Hematopoietic multipotent progenitor cell treated with erythropoietin and hydrocortisone succinate and interleukin-3 and kit ligand, for 17 days (in vitro differentiated cells): ENCODE results near the gene AMBN.
A peak's percentile ranks its signal among the peaks of the same experiment; 100 is the strongest.

Experiments
- DNase-seq: peaks from one replicate; pipeline ENCODE4 v3.0.0-alpha.2; 2015; ENCODE audit warnings: low spot score

The AMBN gene, protein sequence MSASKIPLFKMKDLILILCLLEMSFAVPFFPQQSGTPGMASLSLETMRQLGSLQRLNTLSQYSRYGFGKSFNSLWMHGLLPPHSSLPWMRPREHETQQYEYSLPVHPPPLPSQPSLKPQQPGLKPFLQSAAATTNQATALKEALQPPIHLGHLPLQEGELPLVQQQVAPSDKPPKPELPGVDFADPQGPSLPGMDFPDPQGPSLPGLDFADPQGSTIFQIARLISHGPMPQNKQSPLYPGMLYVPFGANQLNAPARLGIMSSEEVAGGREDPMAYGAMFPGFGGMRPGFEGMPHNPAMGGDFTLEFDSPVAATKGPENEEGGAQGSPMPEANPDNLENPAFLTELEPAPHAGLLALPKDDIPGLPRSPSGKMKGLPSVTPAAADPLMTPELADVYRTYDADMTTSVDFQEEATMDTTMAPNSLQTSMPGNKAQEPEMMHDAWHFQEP

DNA sequence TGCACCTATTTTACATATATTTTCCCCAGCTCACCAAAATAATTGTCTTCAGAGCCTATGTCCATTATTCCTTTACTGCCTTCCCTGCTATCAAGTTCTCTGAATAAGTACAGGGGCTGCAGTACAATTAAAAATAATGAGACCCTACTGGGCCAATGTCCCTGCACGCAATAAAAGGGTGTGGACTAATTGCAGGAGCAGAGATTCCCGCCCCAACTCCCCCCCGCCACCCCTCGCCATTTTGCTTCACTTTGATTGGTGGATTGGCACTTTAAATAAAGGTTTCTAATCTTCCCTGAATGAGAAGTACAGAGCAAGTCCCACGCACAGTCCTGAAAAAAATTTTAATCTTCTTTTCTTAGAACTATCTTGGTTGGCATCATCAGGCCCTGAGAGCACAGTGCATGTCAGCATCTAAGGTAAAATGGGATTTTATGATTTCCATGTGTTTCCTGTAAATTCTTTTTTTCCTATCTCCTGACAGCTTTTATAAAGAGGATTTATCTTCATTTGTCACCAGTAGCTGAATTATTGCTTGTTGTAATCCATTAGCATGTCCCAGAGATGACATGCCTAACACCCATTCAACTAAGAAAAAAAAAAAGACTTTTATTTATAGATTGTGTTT, at the start of gene AMBN:
AMBN (plus strand) TSS at position 302 of the 628 bp plus-strand sequence; CDS start at position 405, 103 bp downstream.
- no peak for DNase-seq

DNA sequence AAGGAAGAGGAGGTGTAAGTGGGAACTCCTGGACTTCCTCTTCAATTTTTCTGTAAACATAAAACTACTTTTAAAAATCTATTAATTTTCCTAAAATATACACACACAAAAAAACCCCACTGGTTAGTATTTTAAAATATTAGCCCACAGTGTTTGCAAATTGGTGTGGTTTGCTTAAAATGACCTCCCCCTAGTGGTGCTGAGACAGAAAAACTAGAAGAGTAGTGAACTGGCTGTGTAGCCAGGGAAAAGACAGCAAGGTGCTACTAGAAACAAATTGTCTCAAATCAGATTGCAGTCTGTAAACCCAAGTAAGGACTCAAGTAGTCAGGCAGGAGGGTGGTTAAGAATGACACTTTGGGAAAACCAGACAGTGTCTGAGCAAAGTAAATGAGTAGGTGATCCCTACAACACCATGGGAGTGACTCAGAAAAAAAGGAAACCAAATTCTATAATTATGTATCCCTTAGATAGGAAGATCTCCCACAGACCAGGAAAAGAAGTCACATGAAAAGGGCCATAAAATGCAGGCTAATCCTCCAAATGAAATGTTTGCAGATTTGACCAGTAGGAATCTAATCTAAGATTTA, 47.7 kb upstream of the AMBN start:
- DNase-seq, result no peak

DNA sequence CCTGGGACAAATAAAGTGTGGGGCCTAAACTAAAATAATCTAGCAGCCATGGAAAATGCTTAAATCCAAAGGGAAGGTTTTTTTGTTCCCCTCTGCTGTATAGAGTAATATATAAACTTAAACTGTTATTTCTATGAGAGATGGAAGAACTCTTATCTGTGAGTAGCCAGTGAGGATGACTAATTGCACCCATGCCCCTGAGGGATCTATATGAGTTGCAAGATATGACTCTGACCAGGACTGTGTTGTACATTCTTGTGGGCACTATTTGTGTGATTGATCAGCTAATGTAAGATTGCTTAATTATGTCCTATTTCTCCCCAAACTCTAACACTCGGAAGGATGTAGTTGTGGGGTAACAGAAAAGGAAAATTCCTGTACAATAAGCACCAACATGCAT, 35.2 kb upstream of the AMBN start:
- no peak for DNase-seq

DNA sequence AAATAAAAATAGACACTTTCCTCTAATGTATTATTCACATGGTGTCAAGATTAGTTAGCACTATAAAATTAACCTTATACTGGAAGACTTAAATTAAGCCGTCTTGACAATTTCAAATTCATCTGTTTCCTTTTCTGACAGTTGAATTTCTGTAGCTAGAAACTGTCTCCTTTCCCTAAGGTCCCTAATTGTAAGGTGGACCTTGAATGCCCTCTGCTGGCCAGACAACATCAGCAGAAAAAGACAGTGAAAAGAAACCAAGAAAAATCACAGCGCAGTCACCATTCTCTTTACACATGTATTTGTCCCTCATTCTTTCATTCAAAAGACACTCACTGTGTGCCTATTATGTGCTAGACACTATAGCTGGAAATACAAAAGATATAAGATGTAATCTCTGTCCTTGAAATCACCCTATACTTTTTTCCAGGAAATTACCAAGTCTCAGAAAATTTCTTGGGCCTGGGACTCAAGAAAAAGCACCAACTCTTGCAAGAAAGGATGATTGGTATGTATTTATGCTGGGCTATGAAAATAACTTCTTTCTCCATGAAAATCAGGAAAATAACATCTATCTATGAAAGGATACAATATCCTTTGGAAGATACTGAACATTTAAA, 32.7 kb upstream of the AMBN start:
- DNase-seq, result peak; percentile 6

DNA sequence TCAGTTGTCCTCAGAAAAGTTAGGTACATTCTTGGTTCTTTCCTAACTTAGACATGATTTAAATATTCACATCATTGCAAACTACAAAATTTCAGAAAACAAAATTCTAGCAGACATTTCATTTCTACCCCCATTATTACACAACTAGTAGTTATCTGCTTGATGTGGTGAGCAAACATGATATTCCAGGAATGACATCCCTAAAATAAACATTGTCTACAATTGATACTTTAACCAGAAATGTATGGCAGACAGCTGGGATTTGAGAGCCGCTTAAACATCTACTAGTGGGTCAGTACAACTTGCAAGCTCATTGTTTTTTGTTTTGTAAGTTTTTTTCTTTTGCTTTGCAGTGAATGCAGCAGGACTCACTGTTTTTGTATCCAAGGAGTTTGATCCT, 32.1 kb upstream of the AMBN start:
- no peak for DNase-seq

DNA sequence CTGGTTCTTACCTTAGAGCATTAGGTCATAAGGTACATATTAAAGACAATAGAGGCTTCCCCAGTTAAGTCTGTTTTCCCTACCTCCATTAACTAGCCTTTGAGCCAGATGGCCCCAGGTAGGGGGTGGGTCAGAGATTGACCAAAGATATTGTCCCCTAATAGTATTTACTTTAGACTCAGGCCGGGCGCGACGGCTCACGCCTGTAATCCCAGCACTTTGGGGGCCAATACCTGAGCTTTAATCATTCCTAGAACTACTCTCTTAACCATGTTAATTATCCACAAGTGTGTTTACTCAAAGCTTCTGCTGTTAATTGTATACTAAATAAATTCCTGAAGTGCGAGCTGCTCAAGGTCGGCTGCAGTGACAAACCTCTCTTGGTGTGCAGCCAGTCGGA, 28.0 kb upstream of the AMBN start:
- no peak for DNase-seq

DNA sequence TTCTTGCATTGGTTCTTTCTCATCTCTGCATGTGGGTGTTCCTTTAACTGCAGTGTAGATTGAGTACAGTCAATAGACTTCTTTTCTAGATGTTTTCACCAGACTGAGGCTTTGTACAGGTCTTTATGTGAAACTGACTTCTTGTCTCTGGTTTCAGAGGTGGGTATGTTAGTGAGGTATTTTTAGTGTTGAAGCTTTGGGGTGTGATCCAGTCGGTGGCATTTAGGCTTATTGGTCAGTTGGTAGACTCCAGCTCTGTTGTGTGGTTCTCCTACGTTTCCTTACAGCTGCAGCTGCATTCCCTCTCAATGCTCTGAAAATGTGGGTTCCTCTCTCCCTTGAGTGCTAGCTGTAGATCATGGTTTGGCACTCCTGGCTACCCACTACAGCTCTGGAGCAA, 21.3 kb upstream of the AMBN start:
- no peak for DNase-seq

DNA sequence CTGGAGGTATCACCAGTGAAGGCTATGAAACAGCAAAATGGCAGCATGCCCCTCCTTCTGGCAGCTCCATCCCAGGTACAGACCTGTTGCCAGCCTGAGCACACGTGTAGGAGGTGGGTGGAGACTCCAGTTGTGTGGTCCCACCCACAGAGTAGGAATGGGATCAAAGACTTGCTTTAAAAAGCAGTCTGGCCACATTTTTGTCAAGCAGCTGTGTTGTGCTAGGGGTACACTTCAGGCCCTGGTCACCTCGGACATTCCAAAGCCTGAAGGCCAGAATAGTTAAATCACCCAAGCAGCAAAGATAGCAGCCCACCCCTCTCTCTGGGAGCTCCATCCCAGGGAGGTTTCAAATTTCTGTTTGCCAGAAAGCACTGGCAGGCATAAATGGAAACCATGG, 20.3 kb upstream of the AMBN start:
- DNase-seq, result no peak

DNA sequence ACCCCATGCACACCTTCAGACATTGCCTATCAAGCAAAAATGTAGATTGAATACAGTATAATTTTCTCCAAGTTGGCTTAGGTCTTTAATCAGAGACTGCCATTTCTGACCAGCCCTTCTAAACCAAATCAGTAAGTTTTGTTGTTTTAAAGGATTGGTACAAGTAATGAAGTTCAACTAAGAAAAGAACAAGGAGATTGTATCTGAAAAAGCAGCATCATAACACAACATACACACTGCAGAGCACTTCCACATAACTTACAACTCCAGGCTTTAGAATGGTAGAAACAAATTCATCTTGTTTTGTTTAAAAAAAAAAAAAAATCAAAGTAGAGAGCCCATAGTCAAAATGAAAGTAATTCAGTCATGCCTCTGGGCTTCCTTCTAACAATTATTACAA, 16.1 kb upstream of the AMBN start:
- DNase-seq, result no peak

DNA sequence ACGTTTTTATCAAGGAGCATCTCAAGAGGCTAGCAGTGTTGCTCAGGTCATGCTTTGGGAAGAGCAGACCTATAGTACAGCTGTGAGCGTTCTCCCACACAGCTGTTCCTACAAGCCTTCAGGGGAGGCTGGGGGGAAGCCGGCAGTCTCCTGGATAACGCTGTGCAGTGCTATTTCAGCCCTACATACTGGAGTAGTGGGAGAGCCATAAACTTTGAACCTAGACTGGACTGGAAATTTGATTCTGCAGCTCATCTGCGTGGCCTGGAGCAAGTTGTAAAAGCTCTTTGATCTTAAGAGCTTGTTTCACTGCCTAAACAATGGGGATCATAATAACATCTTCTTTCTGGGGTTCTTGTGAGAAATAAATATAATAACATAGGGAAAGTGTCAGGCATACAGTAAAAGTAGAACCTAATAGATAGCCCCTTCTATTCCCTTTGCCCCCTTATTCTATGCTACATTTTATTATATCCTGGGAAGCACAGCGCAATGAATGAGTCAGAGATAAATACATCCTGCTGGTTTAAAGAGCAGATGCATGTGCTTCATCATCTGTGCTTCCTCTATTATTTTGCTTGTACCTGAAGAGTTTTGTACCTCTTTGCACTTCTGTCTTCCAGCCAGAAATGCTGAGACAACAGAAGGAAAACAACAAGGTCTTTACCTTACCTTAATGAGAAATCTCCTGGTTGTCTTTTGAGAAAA, 14.7 kb upstream of the AMBN start:
- no peak for DNase-seq

DNA sequence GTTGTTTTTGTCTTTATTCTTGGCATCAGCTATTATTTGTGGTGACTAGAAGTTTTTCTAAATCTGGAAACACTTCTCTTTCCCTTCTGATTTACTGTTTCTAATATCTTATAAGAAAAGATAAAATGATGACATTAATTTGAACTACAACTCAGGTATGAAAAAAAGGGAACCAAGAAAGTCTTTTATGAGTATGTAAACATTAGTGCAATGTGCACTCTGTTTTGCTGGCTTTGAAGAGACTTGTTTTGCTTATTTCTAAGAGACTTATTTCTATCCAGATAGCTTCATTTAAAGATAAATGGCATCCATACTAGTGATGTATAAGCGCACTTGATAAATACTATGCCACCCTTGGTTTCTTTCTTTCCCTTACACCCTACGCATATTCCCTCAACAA, 10.1 kb upstream of the AMBN start:
- no peak for DNase-seq

DNA sequence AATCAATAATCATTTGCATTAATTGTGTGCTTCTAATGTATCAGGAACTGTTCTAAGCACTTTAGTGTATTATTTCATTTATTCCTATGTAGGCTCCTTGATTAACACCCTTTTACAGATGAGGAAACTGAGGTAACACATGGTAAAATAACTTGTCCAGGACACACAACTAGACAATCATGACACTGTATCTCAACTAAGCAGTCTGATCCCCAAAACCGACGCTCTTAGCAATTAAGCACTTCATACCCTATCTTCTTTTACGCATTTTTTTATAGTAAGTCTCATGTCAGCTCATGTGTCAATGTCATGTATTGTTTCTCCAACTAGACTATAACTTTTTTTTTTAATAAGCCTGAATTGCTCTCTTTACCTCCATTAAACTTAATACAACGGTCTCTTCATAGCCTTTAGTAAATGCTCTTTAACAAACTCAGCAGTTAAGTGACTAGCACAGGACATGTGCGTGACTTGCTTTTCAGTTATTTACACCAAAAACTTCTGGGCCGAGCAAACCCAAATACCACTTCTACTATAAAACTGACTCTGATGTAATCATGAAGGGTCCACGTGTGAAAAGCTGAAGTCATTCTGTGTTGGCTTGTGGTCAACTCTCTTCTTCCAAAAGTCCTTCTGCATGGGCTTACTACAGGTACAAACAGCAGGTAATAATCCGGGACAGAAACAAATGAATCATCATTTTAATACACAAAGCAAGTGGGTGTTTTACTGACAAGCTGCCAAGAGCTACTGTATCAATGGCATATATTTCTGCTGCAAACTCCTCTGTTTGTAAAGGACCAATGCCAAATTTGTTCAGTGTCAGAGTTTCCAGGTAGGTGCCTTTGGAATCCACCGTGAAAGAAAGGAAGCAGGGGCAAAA, 7.9 kb upstream of the AMBN start:
- DNase-seq, result no peak

DNA sequence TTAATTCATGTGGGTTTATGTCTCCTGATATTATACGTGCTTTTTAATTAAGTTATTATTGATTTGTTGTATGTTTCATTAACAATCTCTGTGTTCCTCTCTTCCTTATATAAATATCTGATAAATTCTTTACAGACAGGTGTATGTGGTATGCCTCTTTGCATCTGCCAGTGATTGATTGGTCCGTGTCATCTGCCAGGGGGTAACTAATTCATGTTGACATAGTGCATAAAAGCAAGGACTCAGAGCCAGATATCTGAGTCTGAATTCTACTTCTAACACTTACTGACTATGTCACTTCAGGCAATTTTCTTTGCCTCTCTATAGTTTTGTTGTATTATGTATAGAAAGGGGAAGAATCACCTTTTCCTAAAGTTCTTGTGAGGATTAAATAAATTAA, 5.2 kb upstream of the AMBN start:
- no peak for DNase-seq

DNA sequence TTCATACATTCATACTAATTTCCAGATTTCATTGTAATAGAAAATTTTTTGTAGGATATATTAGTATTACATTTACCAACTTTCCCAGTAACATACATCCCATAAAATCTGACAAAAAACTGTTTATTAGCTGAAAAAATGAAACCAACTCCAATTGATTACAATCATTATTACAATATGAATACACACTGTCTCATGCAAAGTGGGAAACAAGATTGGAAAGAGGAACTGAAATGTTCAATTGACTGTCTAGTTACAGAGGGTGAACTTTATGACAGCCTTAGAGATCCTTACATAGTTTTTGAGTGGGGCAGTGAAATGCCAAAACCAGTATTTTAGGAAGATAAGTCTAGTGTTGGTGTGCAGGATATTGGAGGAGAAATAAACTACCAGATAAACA, 2.3 kb upstream of the AMBN start:
- DNase-seq, result no peak

DNA sequence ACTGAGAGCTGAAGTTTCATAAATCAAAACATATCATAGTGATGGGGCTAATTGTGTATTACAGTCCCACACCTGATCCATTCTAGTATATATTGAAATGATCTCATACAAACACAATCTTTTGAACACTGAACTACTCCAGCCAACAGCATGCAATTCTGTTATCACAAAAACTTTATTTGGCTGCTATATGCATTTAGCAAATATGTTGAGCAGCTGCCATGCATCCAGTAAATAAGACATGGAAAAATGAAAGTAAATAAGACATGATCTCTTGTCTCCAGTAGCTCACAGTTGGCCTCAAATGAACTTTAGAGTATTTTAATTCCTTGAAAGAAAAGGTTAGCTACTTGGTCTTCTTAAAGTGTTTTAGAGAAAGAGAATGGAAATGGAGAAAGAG, 2.1 kb downstream of the AMBN start:
- DNase-seq, result no peak

DNA sequence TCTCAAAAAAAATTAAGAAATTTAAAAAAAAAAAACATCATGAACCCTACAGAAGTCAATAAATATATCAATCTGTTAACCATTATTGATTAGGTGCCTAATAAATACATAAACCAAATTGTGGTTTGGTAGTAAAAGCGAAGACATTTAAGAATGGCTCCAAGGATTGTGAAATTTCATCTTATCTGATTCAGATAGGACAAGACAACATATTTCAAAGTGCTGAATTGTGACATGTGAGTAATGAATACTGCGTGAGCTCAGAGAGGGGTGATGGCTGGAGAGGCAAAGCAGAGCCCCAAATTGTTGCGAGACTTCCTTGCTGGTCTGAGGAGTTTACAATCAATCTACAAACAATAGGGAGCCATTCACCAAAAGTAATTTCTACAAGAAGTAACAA, 8.2 kb downstream of the AMBN start:
- DNase-seq, result no peak

DNA sequence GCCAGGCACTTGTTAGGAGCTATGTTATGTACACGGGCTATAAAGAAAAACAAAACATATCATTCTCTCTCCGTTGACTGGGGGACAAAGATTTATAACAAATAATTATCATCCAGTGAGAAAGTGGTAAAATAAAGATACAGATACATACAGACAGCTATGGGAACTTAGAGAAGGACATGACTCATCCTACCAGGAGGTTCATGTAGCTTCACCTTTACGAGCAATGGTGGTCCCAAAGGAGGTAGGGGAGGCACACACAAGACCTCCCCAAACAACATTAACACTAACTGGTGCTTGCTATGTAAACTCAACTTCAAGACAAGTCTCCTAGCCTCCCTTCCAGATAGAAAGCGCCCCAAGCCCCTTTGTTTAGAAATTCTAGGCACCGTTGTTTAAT, 8.9 kb downstream of the AMBN start:
- DNase-seq, result no peak

DNA sequence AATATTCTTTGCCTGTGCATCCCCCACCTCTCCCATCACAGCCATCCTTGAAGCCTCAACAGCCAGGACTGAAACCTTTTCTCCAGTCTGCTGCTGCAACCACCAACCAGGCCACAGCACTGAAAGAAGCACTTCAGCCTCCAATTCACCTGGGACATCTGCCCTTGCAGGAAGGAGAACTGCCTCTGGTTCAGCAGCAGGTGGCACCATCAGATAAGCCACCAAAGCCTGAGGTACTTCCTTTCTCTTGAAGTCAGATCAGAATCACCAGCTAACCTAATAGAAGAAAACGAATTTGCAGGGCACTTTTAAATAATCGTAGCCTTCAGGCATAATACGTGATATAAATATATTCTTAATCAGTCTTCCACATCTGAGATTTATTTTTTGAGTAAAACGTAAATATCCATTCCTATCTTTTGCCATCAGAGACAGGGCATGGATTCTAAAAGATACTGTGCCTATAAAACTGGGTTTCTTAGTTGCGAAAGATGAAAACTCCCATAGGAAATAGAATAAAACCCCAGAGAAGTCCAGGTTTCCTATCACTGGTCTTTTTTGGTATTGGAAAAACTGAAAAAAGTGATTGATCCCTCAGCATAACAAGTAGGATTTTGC, 9.5 kb downstream of the AMBN start:
- peak; percentile 59 for DNase-seq

DNA sequence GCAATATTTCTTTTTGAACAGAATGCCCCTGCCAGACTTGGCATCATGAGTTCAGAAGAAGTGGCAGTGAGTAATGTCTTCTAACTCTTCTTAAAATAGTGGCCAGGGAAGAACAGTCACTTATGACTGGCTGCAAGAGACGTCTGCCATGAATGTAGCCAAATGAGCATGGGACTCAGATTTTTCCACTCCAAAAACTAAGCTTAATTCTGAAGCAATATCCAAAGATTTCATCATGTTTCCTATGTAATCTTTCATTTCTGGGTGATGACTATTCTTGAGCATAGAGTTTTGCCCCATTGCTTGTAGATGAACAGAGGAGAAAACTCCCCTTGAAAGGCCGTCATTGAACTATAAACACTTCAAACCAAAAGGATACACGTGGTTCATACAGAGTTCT, 11.8 kb downstream of the AMBN start:
- DNase-seq, result no peak

DNA sequence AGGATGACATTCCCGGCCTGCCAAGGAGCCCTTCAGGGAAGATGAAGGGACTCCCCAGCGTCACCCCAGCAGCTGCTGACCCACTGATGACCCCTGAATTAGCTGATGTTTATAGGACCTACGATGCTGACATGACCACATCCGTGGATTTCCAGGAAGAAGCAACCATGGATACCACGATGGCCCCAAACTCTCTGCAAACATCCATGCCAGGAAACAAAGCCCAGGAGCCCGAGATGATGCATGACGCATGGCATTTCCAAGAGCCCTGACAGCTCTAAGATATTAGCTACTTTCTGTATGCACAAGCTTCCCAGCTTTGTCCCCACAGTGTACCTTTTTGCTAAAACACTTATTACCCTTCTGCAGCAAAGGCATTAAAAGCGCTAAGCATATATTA, 14.4 kb downstream of the AMBN start:
- DNase-seq, result no peak

DNA sequence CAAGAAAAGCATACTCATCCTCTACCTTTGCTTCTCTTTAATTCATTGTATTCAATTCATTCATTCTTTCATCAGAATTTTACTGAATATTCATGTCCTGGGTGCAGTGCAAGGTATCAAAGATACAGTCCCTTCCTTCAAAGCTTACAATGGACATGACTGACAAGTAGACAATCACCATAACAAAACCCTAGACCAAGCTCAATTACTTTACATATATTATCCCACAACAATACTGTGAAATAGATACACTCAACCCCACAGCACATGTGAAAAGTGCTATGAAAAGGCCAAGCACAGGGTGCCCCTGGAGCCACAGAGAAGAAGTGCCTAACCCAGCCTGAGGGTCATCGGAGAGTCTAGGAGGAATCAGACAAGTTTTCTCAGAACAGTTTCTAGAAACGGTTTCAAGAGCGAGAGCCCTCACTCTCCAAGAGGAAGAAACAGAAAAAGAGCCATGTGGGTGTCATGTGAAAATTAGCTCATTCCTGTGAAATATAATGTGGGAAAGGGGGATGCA, 15.3 kb downstream of the AMBN start:
- no peak for DNase-seq
